Neutrophil (primary cell): ENCODE results near the gene NHLH1.
A peak's percentile ranks its signal among the peaks of the same experiment; 100 is the strongest.

Experiments
- H3K27ac ChIP-seq: fragments of 200-600 bp; sonication (generic); 2 replicates; pipeline ENCODE4 v1.5.1; 2016; ENCODE audit warnings: mild to moderate bottlenecking, moderate library complexity
- H3K27me3 ChIP-seq: fragments of 200-600 bp; sonication (generic); 2 replicates; pipeline ENCODE4 v1.6.0; 2016; ENCODE audit warnings: mild to moderate bottlenecking
- H3K36me3 ChIP-seq: fragments of 200-600 bp; sonication (generic); 2 replicates; pipeline ENCODE4 v1.5.1; 2017
- H3K4me1 ChIP-seq, 2 experiments: fragments of 200-600 bp in 1 of 2; sonication (generic) in 1 of 2; 1 replicate in 1 of 2; 2 replicates in 1 of 2; pipeline versions ENCODE4 v1.5.1 to v1.6.1; 2013 to 2016; ENCODE audit warnings: low read depth in 1 of 2, low read length in 1 of 2, mild to moderate bottlenecking in 1 of 2, moderate library complexity in 1 of 2; ENCODE audit not compliant: control insufficient read depth in 1 of 2, insufficient read depth in 1 of 2
- H3K4me3 ChIP-seq, 2 experiments: fragments of 200-600 bp in 1 of 2; sonication (generic) in 1 of 2; 1 replicate in 1 of 2; 2 replicates in 1 of 2; pipeline ENCODE4 v1.5.1; 2013 to 2016; ENCODE audit warnings: low read depth in 1 of 2, low read length in 1 of 2, mild to moderate bottlenecking in 1 of 2, moderate library complexity in 1 of 2
- H3K9me3 ChIP-seq: fragments of 200-600 bp; sonication (generic); 2 replicates; pipeline ENCODE4 v1.5.1; 2016
- TF ChIP-seq, protein P1 (sequence below): fragments of 200-600 bp; sonication (generic); IDR thresholded peaks from 2 replicates; pipeline ENCODE4 v1.5.1; 2016; ENCODE audit warnings: antibody characterized with exemption

NHLH1 gene

GRCh38 chr1:160400646-160401486, 34.0 kb downstream of the NHLH1 start:
- Histone ChIP-seq H3K27ac (no peak overlapping the region), H3K27me3 (peaks cover 65% of the 10 kb centered on the region), H3K9me3 (no peaks in the 10 kb centered on the region), H3K4me3 (peak overlapping the region in 1 of 2 experiments; percentile 18), H3K36me3 (no peaks in the 10 kb centered on the region), H3K4me1 (peaks cover 0 to 10% of the 10 kb centered on the region in 2 experiments)
- TF ChIP-seq, protein P1, sequence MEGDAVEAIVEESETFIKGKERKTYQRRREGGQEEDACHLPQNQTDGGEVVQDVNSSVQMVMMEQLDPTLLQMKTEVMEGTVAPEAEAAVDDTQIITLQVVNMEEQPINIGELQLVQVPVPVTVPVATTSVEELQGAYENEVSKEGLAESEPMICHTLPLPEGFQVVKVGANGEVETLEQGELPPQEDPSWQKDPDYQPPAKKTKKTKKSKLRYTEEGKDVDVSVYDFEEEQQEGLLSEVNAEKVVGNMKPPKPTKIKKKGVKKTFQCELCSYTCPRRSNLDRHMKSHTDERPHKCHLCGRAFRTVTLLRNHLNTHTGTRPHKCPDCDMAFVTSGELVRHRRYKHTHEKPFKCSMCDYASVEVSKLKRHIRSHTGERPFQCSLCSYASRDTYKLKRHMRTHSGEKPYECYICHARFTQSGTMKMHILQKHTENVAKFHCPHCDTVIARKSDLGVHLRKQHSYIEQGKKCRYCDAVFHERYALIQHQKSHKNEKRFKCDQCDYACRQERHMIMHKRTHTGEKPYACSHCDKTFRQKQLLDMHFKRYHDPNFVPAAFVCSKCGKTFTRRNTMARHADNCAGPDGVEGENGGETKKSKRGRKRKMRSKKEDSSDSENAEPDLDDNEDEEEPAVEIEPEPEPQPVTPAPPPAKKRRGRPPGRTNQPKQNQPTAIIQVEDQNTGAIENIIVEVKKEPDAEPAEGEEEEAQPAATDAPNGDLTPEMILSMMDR: no peak

DNA sequence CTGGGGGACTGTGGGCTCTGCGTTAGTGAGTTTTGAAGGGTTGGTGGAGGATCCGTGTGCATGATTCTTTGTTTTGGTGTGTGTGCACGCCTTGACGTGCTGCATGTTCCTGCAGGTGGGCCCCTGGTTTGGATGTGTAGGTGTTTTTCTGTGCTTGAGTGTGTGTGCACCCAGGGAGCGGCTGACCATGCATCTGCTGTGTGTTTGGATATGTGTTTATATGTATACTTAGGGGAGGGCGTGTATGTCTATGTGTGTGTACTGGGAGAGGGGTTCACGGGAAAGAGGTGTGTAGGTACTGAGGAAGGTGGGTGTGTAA, 34.6 kb downstream of the NHLH1 start:
- Histone ChIP-seq H3K4me3 (no peak overlapping the region), H3K9me3 (no peaks in the 10 kb centered on the region), H3K4me1 (peaks cover 0 to 10% of the 10 kb centered on the region in 2 experiments), H3K27me3 (peaks cover 65% of the 10 kb centered on the region), H3K36me3 (no peaks in the 10 kb centered on the region), H3K27ac (no peak overlapping the region)
- TF ChIP-seq, protein P1: no peak

DNA sequence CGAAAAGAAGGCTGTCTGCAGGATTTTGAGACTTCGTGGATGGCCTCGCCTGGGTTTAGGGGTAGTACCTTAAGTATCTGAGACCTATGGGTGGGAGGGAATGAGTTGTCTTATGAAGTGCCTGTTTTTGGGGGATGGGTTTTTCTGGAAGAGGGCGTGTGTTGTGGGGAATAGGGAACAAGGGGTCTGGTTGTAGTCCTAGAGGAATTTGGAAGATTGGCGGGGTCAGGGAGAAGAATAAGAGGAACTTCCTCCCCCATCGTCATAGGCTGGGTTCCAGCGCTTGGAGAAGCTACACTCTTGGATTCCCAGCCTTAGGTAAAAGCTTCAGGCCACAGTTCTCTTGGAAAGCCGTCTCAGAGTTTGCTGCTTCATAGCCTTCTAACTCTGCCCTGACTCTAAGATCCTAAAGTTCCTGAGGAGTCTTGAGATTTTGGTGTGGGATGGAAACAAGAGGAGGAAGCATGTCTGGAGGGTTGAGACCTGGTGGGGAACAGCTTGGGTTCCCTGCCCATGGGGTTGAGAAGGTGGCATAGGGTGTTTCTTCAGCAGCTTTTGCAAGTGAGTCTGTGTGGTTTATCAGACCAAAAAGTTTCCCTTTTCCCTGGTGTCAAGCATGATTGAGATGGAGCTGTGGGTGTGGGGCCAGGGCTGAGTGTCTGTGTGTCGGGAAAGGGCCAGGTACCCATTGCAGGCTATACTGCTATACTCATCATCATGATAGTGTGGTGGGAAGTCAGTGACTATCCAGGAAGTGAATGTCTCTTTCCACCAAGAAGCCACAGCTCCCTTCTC, 35.3 kb downstream of the NHLH1 start:
- no peak overlapping the region for H3K4me3 ChIP-seq
- TF ChIP-seq, protein P1: no peak
- no peaks in the 10 kb centered on the region for H3K9me3 ChIP-seq
- peaks cover 65% of the 10 kb centered on the region for H3K27me3 ChIP-seq
- no peak overlapping the region for H3K27ac ChIP-seq
- peaks cover 0 to 10% of the 10 kb centered on the region in 2 experiments for H3K4me1 ChIP-seq
- no peaks in the 10 kb centered on the region for H3K36me3 ChIP-seq

- no peaks in the 10 kb centered on the region for H3K9me3 ChIP-seq
- H3K27me3 ChIP-seq: peaks cover 56% of the 10 kb centered on the region
- no peak overlapping the region for H3K4me3 ChIP-seq
- no peaks in the 10 kb centered on the region for H3K36me3 ChIP-seq
- H3K27ac ChIP-seq: no peak overlapping the region
- TF ChIP-seq, protein P1: no peak
- peaks cover 0 to 10% of the 10 kb centered on the region in 2 experiments for H3K4me1 ChIP-seq
Measured at GRCh38 chr1:160403244-160403643, 36.4 kb downstream of the NHLH1 start.

DNA sequence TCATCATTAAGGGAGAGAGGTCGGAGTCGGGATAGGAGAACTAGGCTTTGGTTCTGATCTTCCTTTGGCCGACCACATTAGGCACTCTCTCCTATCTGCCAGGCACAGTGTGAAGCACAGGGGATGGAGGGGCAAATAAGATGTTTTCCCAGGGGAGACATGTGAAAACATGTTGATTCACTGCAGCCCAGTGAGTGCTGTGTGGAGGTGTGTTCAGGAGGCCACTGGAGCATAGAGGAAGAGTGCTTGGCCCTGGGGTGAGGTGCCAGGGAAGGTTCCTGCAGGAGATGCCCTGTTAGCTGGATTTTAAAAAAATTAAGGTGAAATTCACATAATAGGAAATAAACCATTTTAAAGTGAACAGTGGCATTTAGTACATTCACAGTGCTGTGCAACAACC, 37.2 kb downstream of the NHLH1 start:
- H3K27me3 ChIP-seq: peaks cover 47% of the 10 kb centered on the region
- no peaks in the 10 kb centered on the region for H3K9me3 ChIP-seq
- TF ChIP-seq, protein P1: no peak
- H3K27ac ChIP-seq: no peak overlapping the region
- no peak overlapping the region for H3K4me3 ChIP-seq
- H3K36me3 ChIP-seq: no peaks in the 10 kb centered on the region
- H3K4me1 ChIP-seq: peaks cover 0 to 10% of the 10 kb centered on the region in 2 experiments
